Panc1 (cell line): ENCODE data around the gene IDH2.

Experiments used
- CTCF ChIP-seq: fragments of 450-650 bp; IDR thresholded peaks from 2 replicates; pipeline ENCODE4 v1.5.1; 2017; ENCODE audit warnings: mild to moderate bottlenecking
- POLR2AphosphoS5 ChIP-seq: IDR thresholded peaks from 2 replicates; pipeline ENCODE4 v1.6.1; 2012; ENCODE audit warnings: mild to moderate bottlenecking, low read depth, low read length, moderate library complexity
- REST ChIP-seq, 2 experiments: IDR thresholded peaks; 2 replicates each; pipeline ENCODE4 v1.6.1; 2011 to 2012; ENCODE audit warnings: low read depth in 2 of 2, control low read depth in 1 of 2, low read length in 1 of 2, mild to moderate bottlenecking in 1 of 2, moderate library complexity in 1 of 2; ENCODE audit not compliant: insufficient read depth in 1 of 2
- SIN3A ChIP-seq: IDR thresholded peaks from 2 replicates; pipeline ENCODE4 v1.6.1; 2012; ENCODE audit warnings: low read depth, mild to moderate bottlenecking, low read length, moderate library complexity, borderline replicate concordance; ENCODE audit not compliant: insufficient read depth

GRCh38 chr15:90080458-90080755 is 21.9 kb downstream of the IDH2 start:
- TF ChIP-seq CTCF, result no peak
- TF ChIP-seq POLR2AphosphoS5, result no peak
- TF ChIP-seq REST (IDR thresholded peaks at IDR 0.05; ENCODE audit: insufficient read depth in 1 of 2, low read depth in 2 of 2, low read length in 1 of 2), result no peak
- TF ChIP-seq SIN3A, result no peak
